WTC11 (cell line): ENCODE measurements around the gene NSMCE3. TPM values are rescaled to one million over a fixed set of nuclear protein-coding genes. Genes with fewer than 3 reads are reported as not detected.

ENCODE experiments used
- ATAC-seq: fragments of 200-7000 bp; cut with Tn5 transposase; 2 replicates; pipeline ENCODE4 v1.10.0; 2021; ENCODE audit warnings: mild to moderate bottlenecking, moderate library complexity
- CTCF ChIA-PET: fragments of 300-600 bp; sonication (Branson Sonifier 250); formaldehyde crosslinking; loops from one replicate; lab custom pipeline; 2021; ENCODE audit warnings: antibody characterized with exemption; lab: Charles Lee
- POLR2A ChIA-PET: fragments of 350-600 bp; sonication (Branson Sonifier 250); formaldehyde crosslinking; loops from one replicate; lab custom pipeline; 2021; ENCODE audit warnings: antibody characterized with exemption; lab: Charles Lee
- DNase-seq: peaks from one replicate; pipeline ENCODE4 v3.0.0; 2021; ENCODE audit warnings: low spot score
- H3K27ac Mint-ChIP-seq: 2 replicates; pipeline ENCODE4 v1.8.0; 2021; ENCODE audit warnings: mixed read lengths
- H3K27me3 Mint-ChIP-seq: 2 replicates; pipeline ENCODE4 v1.8.0; 2021; ENCODE audit warnings: low read depth, mild to moderate bottlenecking, moderate library complexity, mixed read lengths
- H3K36me3 Mint-ChIP-seq: 2 replicates; pipeline ENCODE4 v1.8.0; 2021; ENCODE audit warnings: mixed read lengths
- H3K4me1 Mint-ChIP-seq: 2 replicates; pipeline ENCODE4 v1.8.0; 2022; ENCODE audit warnings: mixed read lengths
- H3K4me3 Mint-ChIP-seq: 2 replicates; pipeline ENCODE4 v1.8.0; 2021; ENCODE audit warnings: mild to moderate bottlenecking, moderate library complexity, mixed read lengths
- H3K9me3 Mint-ChIP-seq: 2 replicates; pipeline ENCODE4 v1.8.0; 2021; ENCODE audit warnings: mixed read lengths
- MXD4 ChIP-seq: fragments of 250-450 bp; sonication (Bioruptor Pico); IDR thresholded peaks from 2 replicates; pipeline ENCODE4 v1.8.0; 2021; ENCODE audit warnings: mild to moderate bottlenecking, moderate library complexity, borderline replicate concordance
- NR3C1 ChIP-seq: sonication (generic); formaldehyde crosslinking; conservative IDR thresholded peaks from 2 replicates; pipeline ENCODE4 v1.8.1; 2023; ENCODE audit warnings: low read depth, mild to moderate bottlenecking, missing genetic modification reagents
- TP53 ChIP-seq: sonication (generic); formaldehyde crosslinking; IDR thresholded peaks from 2 replicates; pipeline ENCODE4 v1.8.1; 2023; ENCODE audit warnings: mild to moderate bottlenecking, missing genetic modification reagents
- total RNA-seq: library from RNA; stranded (reverse); gene quantifications from 3 replicates; pipeline ENCODE4 v1.2.3, GENCODE V29; 2021
- TF ChIP-seq, protein P1 (sequence below): sonication (generic); formaldehyde crosslinking; IDR thresholded peaks from 2 replicates; pipeline ENCODE4 v1.8.0; 2023; ENCODE audit warnings: missing genetic modification reagents, mild to moderate bottlenecking, borderline replicate concordance
- TF ChIP-seq, protein P2 (sequence below): sonication (generic); formaldehyde crosslinking; conservative IDR thresholded peaks from 2 replicates; pipeline ENCODE4 v1.8.1; 2022; ENCODE audit warnings: mild to moderate bottlenecking, missing genetic modification reagents
- TF ChIP-seq, protein P3 (sequence below): fragments of 250-450 bp; sonication (Bioruptor Pico); IDR thresholded peaks from 2 replicates; pipeline ENCODE4 v1.9.0; 2021; ENCODE audit warnings: mild to moderate bottlenecking, borderline replicate concordance
- TF ChIP-seq, protein P4 (sequence below): sonication (generic); formaldehyde crosslinking; IDR thresholded peaks from 2 replicates; pipeline ENCODE4 v1.8.0; 2023; ENCODE audit warnings: mild to moderate bottlenecking, missing genetic modification reagents

Gene NSMCE3
- total RNA-seq, 1 experiment from 2014 or later = 6.6 TPM

DNA sequence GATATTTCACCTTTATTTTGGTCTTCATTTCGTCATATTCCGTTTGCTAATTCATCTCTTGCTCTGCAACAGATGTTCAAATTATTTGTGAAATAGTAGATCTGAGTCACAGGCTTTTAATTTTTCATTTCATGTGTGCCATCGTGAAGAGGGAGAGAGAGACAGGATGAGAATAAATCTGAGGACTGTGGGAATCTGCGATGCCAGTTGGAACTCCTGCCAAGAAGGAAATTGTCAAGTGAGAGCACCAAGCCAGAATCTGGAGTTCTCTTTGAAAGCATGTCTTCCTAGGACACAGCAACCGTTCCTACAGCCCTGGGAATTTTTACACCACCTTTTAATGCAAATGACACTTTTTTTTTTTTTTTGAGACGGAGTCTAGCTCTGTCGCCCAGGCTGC, 48.8 kb downstream of the NSMCE3 start:
- DNase-seq = no peak
- Mint-ChIP-seq H3K4me1 (peaks cover 41% of the 10 kb centered on the region), H3K4me3 (no peak overlapping the region), H3K36me3 (peaks cover 2% of the 10 kb centered on the region; the same call in 1 of the 2 replicates), H3K27ac (no peak overlapping the region)
- CTCF ChIA-PET = interaction anchor here (1.7 kb wide), 1 partner anchor 81 kb away, joined by 4 read pairs; no protein-coding TSS in a partner anchor
- POLR2A ChIA-PET = no interaction called here
- TF ChIP-seq, protein P1, sequence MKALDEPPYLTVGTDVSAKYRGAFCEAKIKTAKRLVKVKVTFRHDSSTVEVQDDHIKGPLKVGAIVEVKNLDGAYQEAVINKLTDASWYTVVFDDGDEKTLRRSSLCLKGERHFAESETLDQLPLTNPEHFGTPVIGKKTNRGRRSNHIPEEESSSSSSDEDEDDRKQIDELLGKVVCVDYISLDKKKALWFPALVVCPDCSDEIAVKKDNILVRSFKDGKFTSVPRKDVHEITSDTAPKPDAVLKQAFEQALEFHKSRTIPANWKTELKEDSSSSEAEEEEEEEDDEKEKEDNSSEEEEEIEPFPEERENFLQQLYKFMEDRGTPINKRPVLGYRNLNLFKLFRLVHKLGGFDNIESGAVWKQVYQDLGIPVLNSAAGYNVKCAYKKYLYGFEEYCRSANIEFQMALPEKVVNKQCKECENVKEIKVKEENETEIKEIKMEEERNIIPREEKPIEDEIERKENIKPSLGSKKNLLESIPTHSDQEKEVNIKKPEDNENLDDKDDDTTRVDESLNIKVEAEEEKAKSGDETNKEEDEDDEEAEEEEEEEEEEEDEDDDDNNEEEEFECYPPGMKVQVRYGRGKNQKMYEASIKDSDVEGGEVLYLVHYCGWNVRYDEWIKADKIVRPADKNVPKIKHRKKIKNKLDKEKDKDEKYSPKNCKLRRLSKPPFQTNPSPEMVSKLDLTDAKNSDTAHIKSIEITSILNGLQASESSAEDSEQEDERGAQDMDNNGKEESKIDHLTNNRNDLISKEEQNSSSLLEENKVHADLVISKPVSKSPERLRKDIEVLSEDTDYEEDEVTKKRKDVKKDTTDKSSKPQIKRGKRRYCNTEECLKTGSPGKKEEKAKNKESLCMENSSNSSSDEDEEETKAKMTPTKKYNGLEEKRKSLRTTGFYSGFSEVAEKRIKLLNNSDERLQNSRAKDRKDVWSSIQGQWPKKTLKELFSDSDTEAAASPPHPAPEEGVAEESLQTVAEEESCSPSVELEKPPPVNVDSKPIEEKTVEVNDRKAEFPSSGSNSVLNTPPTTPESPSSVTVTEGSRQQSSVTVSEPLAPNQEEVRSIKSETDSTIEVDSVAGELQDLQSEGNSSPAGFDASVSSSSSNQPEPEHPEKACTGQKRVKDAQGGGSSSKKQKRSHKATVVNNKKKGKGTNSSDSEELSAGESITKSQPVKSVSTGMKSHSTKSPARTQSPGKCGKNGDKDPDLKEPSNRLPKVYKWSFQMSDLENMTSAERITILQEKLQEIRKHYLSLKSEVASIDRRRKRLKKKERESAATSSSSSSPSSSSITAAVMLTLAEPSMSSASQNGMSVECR (CRISPR knock-in tag) = no peak
- TF ChIP-seq, protein P2, sequence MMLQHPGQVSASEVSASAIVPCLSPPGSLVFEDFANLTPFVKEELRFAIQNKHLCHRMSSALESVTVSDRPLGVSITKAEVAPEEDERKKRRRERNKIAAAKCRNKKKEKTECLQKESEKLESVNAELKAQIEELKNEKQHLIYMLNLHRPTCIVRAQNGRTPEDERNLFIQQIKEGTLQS (CRISPR knock-in tag) = no peak
- TF ChIP-seq, protein P3, sequence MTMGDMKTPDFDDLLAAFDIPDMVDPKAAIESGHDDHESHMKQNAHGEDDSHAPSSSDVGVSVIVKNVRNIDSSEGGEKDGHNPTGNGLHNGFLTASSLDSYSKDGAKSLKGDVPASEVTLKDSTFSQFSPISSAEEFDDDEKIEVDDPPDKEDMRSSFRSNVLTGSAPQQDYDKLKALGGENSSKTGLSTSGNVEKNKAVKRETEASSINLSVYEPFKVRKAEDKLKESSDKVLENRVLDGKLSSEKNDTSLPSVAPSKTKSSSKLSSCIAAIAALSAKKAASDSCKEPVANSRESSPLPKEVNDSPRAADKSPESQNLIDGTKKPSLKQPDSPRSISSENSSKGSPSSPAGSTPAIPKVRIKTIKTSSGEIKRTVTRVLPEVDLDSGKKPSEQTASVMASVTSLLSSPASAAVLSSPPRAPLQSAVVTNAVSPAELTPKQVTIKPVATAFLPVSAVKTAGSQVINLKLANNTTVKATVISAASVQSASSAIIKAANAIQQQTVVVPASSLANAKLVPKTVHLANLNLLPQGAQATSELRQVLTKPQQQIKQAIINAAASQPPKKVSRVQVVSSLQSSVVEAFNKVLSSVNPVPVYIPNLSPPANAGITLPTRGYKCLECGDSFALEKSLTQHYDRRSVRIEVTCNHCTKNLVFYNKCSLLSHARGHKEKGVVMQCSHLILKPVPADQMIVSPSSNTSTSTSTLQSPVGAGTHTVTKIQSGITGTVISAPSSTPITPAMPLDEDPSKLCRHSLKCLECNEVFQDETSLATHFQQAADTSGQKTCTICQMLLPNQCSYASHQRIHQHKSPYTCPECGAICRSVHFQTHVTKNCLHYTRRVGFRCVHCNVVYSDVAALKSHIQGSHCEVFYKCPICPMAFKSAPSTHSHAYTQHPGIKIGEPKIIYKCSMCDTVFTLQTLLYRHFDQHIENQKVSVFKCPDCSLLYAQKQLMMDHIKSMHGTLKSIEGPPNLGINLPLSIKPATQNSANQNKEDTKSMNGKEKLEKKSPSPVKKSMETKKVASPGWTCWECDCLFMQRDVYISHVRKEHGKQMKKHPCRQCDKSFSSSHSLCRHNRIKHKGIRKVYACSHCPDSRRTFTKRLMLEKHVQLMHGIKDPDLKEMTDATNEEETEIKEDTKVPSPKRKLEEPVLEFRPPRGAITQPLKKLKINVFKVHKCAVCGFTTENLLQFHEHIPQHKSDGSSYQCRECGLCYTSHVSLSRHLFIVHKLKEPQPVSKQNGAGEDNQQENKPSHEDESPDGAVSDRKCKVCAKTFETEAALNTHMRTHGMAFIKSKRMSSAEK (CRISPR knock-in tag) = no peak
- TF ChIP-seq, all 79 proteins: peak for 0
- Mint-ChIP-seq H3K27me3 (no peaks in the 10 kb centered on the region), H3K9me3 (peaks cover 4% of the 10 kb centered on the region; the same call in 1 of the 2 replicates)
- ATAC-seq = no peak

DNA sequence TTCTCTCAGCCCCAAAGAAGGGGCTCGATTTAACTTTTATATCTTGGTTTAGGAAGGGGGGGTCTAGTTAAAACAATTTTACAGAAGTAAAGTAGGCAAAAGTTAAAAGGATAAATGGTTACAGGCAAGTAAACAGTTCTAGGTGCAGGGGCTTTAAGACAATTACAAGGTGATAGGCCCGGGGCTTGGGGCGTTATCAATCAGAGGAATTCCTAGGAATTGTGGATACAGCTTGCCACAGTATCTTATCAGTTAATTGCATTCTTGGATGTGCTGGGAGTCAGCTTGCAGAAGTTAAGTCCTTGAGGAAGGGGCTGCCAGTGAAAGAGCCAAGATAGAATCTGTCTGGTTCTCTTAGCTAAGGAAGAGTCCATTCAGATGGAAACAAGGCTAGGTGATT, 52.7 kb downstream of the NSMCE3 start:
- no peak for ATAC-seq
- DNase-seq = no peak
- POLR2A ChIA-PET = no interaction called here
- H3K4me3 Mint-ChIP-seq = no peak overlapping the region
- TF ChIP-seq, protein P4, sequence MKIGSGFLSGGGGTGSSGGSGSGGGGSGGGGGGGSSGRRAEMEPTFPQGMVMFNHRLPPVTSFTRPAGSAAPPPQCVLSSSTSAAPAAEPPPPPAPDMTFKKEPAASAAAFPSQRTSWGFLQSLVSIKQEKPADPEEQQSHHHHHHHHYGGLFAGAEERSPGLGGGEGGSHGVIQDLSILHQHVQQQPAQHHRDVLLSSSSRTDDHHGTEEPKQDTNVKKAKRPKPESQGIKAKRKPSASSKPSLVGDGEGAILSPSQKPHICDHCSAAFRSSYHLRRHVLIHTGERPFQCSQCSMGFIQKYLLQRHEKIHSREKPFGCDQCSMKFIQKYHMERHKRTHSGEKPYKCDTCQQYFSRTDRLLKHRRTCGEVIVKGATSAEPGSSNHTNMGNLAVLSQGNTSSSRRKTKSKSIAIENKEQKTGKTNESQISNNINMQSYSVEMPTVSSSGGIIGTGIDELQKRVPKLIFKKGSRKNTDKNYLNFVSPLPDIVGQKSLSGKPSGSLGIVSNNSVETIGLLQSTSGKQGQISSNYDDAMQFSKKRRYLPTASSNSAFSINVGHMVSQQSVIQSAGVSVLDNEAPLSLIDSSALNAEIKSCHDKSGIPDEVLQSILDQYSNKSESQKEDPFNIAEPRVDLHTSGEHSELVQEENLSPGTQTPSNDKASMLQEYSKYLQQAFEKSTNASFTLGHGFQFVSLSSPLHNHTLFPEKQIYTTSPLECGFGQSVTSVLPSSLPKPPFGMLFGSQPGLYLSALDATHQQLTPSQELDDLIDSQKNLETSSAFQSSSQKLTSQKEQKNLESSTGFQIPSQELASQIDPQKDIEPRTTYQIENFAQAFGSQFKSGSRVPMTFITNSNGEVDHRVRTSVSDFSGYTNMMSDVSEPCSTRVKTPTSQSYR (CRISPR knock-in tag) = no peak
- TF ChIP-seq MXD4 (CRISPR knock-in tag) = no peak
- no peak for TF ChIP-seq NR3C1 (CRISPR knock-in tag)
- no peak for TF ChIP-seq TP53 (CRISPR knock-in tag)
- TF ChIP-seq, all 79 proteins: peak for 0
- H3K27me3 Mint-ChIP-seq = no peaks in the 10 kb centered on the region; the same call in 1 of the 2 replicates
- CTCF ChIA-PET = interaction anchor here (0.8 kb wide), 1 partner anchor 77 kb away, joined by 3 read pairs; no protein-coding TSS in a partner anchor
- peaks cover 32% of the 10 kb centered on the region for H3K4me1 Mint-ChIP-seq
- H3K27ac Mint-ChIP-seq = no peak overlapping the region
- no peaks in the 10 kb centered on the region for H3K36me3 Mint-ChIP-seq
- peaks cover 4% of the 10 kb centered on the region for H3K9me3 Mint-ChIP-seq
